Daoy (cell line): ENCODE results near the gene GRID2. TPM values are rescaled to one million over a fixed set of nuclear protein-coding genes. Genes with fewer than 3 reads are reported as not detected.

Experiments used
- DNase-seq: peaks from one replicate; pipeline ENCODE4 v3.0.0-alpha.2; 2015; ENCODE audit warnings: low read depth
- total RNA-seq: library from RNA; depleted of rRNA; stranded (reverse); fragments of >200 nt; shearing (Covaris generic); gene quantifications from 2 replicates; pipeline ENCODE4 v1.2.3, GENCODE V29; 2014

GRID2 gene
- total RNA-seq, 1 experiment from 2014 or later, result 3.5 TPM

DNA sequence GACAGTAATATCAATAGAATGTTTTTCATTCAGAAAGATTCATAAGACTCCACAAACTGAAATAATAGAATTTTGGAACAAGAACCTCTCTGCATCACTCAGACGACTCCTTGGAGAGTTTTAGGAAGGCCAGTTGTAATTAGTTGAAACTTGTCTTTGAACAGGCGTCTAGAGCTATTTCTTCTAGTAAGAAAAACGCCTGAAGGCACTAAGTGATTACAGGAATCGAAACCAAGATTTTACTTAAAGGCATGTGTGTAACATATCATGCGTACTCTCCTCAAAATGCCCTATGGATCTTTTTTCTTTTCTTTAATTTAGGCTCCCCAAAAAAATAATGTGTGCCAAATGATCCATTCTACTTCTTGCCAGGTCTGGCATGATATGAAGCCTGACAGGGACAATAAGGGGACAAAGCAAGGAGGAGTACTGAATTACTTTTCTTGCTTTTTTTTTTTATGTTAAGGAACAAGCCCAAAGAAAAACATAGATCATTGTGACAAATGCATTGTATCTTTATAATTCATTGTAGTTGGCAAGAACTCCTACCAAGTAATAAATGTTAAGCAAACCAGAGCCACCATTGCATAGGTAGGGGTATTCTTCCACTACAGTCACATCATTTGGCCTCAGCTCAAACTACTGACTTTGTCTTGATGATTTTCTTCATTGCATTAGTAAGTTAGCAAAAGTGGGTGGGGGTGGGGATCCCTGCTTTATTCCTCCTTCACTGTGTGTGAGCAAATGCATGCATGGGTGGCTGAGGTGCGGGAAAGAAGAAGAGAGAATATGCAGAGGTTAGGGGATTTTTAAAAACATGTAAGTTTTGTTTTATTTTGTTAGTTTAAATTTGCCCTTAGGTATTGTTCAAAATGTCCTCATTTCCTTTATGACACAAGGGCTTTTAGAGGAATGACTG lies 1444.9 kb downstream of the GRID2 start:
- DNase-seq, result no peak

DNA sequence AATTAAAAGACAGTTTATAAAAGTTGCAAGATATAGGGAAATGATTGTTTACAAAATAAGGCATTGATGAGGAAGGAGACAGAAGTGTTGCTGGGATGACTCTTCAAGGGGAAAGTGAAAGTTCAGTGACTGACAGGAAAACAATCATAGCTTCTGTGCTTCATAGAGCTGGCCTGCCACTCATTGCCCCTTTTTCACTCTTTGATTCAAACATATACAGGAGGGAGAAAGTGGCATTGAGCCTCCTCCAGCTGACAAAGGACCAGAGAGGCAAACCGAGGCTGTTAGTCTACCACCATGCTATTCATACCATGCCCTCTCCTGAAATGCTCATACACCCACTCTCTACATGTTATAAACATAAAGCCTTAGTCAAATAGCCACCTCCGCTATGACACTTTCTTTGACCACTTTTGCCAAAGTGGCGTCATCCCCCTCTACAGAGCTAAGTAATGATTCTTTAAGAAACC lies 1445.6 kb downstream of the GRID2 start:
- DNase-seq, result no peak

DNA sequence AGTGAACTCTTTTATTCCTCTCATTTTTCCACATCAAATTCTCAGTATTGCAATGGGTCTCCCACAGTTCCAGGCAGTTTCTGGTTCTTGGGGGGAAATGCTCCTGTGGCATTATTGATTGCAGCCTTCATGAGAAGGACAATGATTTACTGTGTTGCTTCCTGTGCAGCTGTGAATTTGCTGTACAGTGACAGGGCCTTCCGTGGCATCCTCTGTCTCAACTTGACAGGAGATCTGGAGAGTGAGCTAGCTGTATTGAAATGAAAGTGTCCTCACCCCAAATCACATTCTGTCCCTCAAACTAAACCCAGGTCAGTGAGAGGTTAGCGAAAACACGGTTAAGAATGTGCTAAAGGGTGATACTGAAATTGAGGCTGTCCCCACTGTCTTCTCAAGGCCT lies 1447.6 kb downstream of the GRID2 start:
- no peak for DNase-seq

DNA sequence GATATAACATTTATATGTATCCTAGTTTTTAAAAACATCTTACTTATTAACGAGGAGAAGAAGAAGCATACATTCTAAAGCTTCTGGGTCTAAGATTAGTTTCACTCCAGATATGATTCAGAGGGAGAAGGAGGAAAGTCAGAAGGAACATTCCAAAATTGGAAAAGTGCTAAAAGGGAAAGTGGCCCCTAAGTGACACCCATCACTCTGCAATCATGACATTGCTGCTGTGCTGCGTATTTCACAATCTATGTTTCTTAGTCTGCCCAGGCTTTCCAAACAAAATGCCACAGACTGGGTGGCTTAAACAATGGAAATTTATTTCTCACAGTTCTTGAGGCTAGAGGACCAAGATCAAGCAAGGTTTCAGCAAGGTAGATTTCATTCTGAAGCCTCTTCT lies 1452.3 kb downstream of the GRID2 start:
- DNase-seq, result no peak

DNA sequence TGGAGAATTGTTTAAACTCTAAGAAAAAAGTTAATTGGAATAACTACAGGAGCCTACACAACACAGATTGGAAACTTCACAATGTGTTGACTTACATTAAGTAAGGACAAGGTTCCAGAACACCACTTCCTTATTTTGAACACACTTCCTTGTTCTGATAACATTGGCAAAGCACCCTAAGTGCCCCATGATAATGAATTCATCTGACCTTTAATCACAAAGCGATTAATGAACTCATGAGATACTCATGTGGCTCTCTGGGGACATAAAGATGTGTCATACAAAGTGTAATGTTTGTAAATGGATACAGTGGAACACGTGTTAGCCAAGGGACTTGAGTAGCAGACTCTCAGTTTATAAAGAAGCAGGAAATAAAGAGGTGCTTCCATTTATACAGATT lies 1455.7 kb downstream of the GRID2 start:
- DNase-seq, result no peak

DNA sequence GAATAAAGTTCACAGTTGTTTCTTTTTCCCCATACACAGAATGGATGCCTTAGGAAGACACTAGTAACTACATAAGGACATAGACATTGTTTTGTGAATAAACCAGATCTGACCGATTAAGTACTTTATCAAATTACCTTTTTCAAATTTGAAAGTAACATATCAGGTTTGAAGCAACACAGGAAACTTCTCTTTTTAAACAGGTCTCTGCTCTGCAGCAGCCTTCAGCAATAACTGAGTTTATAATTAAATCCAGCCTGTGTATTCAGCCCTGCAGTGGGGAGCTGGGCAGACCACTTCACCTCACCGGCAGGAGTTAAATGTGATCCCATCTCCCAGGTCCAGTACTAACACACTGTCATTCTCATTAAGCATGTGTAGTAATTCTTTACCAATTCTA lies 1456.5 kb downstream of the GRID2 start:
- no peak for DNase-seq

DNA sequence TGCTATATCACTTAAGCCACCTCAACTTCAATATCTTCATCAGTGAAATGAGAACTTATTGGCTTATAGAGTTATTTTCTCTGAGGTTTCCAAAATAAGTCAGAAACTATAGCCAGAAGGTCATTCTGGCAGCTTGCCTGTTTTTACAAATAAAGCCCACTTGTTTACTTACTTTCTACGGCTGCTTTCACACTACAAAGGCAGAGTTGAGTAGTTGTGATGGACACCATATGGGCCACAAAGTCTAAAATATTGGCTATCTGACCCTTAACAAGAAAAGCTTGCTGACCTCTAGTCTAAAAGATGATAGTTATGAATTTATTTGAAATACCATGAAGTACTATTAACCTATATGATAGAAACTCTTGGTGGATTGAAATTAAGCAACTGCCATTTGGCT lies 1457.5 kb downstream of the GRID2 start:
- no peak for DNase-seq

DNA sequence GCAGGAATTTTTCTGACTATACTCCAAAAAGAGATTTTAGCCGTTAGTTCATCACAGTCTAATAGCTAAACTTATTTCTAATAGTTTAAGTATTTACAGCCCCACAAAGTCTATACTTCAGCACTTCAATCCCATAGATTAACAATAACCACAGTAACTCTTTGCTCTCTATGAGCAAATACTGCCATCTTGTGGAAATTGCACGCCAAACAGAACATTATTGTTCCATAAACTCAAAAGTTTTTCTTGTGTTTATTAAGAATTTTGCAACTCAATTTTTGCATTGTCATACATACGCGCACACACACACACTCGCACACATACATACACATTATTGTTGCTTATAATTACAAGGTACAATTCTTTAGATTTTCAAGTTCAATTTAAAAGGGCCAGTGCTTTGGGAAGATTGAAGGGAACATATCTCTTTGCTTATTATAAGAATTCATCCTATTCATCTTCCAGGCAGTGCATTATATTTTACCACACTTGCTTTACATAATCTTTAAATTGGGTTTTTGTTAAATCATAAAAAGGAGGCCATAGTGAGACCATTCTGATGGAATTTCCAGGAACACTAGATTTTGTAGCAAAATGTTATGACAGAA lies 1461.0 kb downstream of the GRID2 start:
- DNase-seq, result no peak

DNA sequence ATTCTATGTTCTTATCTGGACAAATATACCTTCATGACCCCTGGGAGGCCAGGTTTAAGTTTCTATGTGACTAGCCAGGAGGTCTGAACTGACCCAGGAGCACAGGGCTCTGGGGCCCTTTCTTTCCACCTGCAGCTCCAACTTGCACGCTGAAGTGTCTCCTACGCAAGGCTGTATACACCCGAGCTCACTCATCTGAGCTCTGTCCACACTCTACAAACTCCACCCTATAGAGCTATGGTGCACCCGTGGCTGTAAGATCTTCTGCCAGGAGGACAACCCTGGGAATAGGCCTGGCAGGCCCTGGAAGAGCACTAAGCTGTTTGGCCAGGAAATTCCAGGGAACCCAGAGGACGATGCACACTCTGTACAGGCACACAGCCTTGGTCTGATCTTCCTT lies 1464.2 kb downstream of the GRID2 start:
- no peak for DNase-seq

DNA sequence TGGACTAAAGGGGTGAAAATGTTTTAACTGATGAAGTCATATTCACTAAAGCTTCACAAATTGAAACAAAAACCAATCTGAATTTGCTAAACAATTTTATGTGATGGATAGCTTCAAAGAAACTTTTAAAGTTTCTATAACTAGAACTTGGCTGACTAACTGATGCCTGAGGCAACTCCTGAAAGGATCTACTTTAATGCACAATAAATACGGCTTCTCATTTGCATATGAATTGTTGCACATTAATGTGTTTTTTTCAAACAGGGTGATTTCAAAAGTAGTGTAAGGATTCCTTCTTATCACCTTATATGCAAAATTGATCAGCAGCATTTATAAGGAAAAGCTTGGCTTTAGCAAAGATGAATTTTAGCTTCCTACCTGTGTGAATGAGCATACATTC lies 1466.4 kb downstream of the GRID2 start:
- no peak for DNase-seq

DNA sequence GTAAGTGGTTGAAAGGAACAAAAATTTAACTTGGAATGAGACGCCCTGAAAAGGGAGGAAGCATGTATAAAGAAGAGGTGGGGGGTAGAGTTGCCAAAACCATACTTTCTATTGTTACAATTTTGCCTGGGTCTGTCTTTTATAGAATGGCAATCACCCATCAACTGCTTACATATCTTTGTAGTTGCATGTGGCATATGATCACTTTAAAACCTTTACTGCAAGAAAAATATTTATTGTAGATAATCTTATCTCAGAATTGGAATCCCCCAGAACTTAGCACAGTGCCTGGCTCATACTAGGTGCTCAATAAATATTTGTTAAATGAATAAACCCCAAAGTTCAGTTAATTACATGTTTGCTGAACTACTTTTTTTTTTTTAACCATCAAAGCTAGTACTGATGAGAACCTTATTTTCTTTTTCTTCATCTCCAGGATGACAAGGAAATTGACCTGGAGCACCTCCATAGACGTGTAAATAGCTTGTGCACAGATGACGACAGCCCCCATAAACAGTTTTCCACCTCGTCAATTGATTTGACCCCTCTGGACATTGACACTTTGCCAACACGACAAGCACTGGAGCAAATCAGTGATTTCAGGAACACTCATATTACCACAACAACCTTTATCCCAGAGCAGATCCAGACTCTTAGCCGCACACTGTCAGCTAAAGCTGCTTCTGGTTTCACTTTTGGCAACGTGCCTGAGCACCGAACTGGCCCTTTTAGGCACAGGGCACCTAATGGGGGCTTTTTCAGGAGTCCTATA lies 1468.1 kb downstream of the GRID2 start:
- peak; percentile 53 for DNase-seq

DNA sequence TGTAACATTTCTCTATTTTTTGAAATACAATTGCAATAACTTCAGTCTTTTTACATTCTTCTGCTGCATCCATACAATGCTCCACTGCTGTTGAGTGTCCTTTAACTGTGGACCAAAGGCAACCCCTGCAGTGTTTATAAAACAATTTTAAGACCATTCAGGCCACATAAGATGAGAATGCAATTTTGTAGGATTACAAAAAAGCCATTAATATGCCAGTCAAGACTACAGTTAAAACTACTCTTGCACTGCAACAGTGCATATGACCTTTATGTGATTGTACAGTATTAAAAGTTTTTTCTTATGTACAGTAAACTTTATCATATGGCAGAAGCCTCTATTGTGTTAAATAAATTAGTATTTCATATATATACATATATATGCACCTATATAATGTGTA lies 1469.1 kb downstream of the GRID2 start:
- DNase-seq, result no peak

DNA sequence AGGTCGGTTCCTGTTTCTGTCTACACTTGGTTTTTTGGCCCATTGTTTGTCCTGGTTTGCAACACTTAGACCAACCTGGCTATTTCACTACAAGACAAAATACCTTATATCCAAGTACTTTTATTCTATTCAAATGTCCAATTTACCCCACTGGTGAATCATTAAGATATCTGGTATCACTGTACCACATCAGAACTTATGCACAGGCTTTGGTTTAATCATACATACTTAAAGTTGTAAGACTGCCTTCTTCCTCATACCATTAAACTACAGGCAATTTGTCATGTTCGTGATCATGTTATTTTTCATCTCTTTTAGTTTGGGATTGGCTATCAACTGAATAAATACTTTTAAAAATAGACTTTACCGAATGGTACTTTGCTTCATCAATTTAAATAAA lies 1471.8 kb downstream of the GRID2 start:
- no peak for DNase-seq

DNA sequence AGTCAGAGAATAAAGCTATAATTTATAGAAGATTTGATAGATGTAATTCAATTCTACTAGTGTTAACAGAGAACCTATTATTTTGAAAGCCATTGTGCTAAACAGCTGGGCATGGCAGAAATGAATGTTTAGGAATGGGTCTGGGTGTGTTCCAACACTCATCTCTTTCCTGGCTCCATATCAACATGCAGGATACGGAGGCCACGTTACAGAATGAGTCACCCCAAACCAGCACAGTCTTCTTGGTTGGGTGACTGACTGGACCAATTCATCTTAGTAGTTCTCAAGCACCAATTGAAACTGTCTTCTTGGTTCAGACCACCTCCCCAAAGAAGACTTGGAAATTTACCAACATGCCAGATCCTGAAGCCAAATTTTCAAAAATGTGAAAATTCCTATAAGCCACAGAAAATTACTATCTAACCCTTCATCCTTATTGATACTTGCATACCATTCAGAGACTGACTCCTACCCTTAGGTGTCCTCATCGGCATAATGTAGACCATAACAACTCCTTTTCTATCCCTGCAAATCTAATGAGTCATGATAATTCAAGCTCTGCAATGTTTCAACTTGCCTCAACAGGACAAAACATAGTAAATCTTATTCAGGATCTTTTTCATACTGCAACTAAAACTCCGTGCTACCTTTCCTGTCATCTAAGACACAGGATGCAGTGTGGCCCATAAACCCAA lies 1472.8 kb downstream of the GRID2 start:
- DNase-seq, result peak; percentile 45

DNA sequence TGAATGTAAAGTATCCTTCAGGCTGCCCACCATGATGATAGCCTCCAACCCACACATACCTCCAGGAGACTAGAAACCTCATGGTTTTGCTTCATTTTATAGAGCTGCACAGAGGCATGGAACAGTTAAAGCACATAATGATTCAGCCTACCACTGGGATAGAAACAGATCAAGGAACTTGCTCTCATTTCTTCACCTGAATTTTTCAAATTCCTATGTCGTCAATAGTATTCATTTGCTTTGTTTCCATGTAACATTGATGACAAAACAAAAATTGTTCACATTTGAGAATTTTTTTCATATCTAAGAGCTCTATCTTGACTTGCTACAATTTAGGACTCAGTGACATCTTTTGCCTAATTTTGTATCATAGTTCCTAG lies 1473.3 kb downstream of the GRID2 start:
- no peak for DNase-seq

DNA sequence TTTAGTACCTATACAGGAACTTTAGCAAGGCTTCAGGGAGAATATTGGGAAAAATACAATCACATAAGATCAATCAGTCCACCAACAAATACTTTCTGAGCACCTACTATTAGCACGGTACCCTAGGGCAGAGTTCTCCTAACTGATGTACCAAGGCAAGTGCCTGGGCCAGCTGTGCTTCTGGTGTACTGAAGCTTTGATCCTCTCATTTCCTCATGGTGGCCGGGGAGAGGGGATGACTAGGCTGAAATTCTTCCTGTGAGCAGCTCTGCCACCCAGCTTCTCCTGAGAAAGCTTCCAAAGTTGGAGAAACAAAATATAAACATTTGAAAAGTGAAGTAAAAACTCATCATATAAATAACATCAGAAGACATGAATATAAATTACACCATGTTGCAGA lies 1475.5 kb downstream of the GRID2 start:
- DNase-seq, result no peak

DNA sequence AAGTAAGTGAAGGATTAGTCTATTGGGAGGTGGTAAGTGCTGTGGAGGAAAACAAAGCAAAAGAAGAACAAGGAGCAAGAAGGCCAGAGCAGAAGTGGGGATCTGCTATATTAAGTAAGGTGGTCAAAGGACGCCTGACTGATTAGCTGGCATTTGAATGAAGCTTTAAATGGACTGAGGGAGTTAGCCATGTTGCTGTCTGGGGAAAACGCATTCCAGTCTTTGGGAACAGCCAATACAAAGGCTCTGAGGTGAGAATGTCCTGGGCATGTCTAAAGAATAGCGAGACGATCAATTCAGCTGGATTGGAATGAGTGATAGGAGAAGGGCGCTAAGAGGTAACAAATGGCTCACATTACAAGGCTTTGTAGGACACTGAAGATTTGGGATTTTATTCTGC lies 1476.3 kb downstream of the GRID2 start:
- DNase-seq, result no peak

DNA sequence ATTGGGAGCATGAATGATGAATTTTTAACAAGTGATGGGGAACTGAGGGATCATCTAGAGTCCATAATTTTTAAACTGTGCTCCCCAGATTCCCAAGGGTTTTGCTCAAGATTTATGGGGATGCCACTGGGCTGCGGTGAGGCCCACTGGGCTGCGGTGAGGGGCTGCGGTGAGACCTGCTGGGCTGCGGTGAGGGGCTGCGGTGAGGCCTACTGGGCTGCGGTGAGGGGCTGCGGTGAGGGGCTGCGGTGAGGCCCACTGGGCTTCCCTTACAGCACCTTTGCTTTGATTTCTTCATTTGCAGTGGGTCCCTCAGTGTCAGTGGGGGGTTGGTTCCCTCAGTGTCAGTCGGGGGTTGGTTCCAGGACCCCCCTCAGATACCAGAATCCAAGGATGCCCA lies 1477.4 kb downstream of the GRID2 start:
- no peak for DNase-seq

DNA sequence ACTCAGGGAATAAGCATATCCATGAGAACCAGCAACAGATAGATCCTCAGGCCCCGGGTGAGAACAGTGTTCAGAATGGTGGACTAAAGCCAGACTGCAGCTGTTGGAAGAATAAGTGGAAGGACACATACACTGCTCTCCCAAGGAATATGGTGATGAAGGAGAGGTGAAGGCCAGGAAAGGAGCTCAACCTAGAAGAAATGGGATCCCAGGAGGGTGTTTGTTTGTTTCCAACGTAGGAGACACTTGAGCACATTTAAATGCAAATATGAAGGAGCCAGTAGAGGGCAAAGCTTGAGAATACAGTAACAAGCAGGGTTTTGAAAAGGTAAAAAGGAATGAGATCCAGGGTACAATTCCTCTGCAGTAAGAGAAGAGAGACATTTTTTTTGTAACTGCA lies 1482.4 kb downstream of the GRID2 start:
- no peak for DNase-seq

DNA sequence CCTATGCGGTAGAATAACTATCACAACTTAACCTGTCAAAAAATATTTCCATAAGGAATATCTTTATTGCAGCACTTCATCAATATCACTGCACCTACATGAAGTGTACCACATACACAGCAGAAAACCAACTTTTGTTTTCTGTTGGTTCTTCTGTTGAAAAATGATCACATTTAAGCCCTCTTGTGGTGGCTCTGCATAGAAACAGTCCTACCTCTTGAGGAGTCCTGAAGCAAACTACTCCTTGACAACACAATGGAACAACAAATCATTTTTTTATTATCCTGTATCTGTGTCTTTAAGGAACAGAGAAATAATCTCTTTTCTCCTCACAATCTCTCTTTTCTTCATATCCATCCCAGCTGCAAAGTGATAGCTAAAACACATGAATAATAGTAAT lies 1484.9 kb downstream of the GRID2 start:
- DNase-seq, result no peak

DNA sequence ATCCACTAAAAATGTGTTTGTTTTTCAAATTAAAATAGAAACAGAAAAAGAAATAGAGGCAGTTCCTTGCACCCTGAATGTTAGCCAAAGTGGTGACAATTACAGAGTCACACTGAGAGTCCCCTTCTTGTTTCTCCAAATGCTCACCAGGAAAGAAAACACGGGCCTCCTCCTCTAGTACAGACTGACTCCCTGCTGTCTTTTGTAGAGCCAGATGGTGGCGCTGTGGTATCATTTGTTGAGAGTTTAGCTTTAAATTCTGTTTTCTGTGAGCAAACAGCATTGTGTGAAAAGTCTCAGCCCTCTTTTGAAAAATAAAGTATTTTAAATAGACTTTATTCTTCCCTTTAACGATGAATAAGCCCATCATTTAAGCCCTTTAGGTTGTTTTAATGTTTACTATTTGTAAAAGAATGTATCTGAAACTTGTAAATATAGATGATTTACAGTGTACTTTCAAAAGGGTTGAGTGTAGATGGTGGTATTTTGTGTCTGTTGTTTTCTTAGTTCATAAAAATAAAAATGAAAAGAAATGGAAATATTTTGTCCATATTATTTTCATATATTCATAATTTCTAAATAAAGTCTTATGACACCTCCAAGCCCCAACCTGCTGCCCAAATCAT lies 1487.9 kb downstream of the GRID2 start:
- peak; percentile 23 for DNase-seq

DNA sequence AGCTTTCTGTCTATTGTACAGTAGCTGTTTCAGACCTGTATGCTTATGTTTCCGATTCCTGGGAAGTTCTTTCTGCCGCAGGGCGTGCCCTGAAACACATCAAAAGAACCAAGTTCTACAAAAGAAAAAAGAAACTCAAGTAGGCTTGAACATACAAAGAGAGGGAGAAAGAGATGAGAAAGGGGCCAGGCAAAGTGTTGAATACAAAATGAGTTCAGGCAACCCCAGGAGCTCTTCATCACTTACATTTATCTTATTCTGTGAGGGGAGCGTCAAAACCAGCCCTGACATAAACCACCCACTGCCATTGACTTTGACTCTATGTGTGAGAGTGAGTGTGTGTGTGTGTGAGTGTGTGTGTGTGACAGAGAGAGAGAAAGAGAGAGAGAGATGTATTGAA lies 1498.3 kb downstream of the GRID2 start:
- no peak for DNase-seq
